Breast epithelium (tissue), 3 donors: ENCODE measurements around the gene CNP.

ENCODE experiments used
- CTCF ChIP-seq, 3 donors: fragments of 450-650 bp; IDR thresholded peaks; one replicate each; pipeline ENCODE4 v1.5.1; 2016 to 2017; ENCODE audit warnings: antibody characterized with exemption in 3 of 3, mild to moderate bottlenecking in 3 of 3, moderate library complexity in 3 of 3
- POLR2A ChIP-seq: fragments of 450-650 bp; IDR thresholded peaks from one replicate; pipeline ENCODE4 v1.6.1; 2016; ENCODE audit warnings: antibody characterized with exemption, mild to moderate bottlenecking, moderate library complexity
- POLR2AphosphoS5 ChIP-seq, 3 donors: sonication (generic); formaldehyde crosslinking; IDR thresholded peaks; one replicate each; pipeline ENCODE4 v1.6.1; 2017; ENCODE audit warnings: antibody characterized with exemption in 3 of 3

DNA sequence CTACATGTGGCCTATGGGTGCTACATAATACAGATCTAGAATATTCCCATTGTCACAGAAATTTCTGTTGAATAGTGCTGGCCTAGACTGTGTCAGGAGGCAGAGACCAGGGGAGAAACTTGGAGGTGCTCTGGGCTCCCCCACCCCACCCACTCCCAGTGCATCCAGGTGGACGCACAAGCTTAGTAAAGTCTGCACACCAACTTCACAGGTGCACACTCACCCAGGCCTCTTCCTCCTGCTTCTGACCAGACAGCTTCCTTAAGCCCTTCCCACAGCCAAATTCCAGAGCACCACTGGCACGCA is 7.6 kb upstream of the CNP start:
- TF ChIP-seq CTCF (IDR thresholded peaks at IDR 0.05) (no peak), POLR2AphosphoS5 (IDR thresholded peaks at IDR 0.05) (no peak), POLR2A (no peak)
